Measurements from ENCODE around the gene OSTF1. TPM values are rescaled to one million over a fixed set of nuclear protein-coding genes. Genes with fewer than 3 reads are reported as not detected.

The OSTF1 gene
- total and polyA plus RNA-seq, 2 donors (not counting 3 experiments of a cell fraction or from before 2014, with no cell fraction given) = 23.5 to 70.9 TPM

- Histone ChIP-seq H3K9me3 (replicated peaks; ENCODE audit: control insufficient read depth, insufficient read depth, low read length) (no peaks in the 10 kb centered on the region), H3K9ac (replicated peaks; ENCODE audit: extremely low read depth, insufficient read depth, low read length) (no peak overlapping the region), H3K4me3 (replicated peaks in 1 of 3; ENCODE audit: insufficient read depth in 1 of 3, low read depth in 1 of 3, low read length in 3 of 3) (no peak overlapping the region), H3K79me2 (ENCODE audit: control insufficient read depth, insufficient read depth, low read length) (peaks cover 83% of the 10 kb centered on the region), H2AFZ (ENCODE audit: low read depth, low read length) (no peak overlapping the region), H3K9me1 (replicated peaks; ENCODE audit: control insufficient read depth, extremely low read depth, insufficient read depth, low read length) (no peaks in the 10 kb centered on the region), H3K36me3 (ENCODE audit: control insufficient read depth in 2 of 2, extremely low read depth in 1 of 2, insufficient read depth in 2 of 2, low read length in 2 of 2) (peaks cover 0 to 2% of the 10 kb centered on the region in 2 experiments), H3K27ac (ENCODE audit: insufficient read depth, low read depth, low read length) (no peak overlapping the region), H3K4me2 (ENCODE audit: insufficient read depth, low read length) (no peak overlapping the region), H3K4me1 (ENCODE audit: control insufficient read depth, extremely low read depth, insufficient read depth, low read length) (no peaks in the 10 kb centered on the region), H3K27me3 (ENCODE audit: control insufficient read depth in 2 of 2, insufficient read depth in 2 of 2, low read length in 2 of 2) (no peaks in the 10 kb centered on the region), H4K20me1 (replicated peaks; ENCODE audit: control insufficient read depth, extremely low read depth, insufficient read depth, low read length) (no peaks in the 10 kb centered on the region)
- POLR2A ChIA-PET = interaction anchor here (0.6 kb wide), 1 partner anchor 13 kb away, joined by 3 read pairs; the partner anchor contains the start of gene NMRK1
- CTCF ChIA-PET = interaction anchor here (1.1 to 1.6 kb wide), 2 partner anchors 10 to 84 kb away, joined by 3 to 7 read pairs; no protein-coding TSS in a partner anchor
- intact Hi-C loops (cut with micrococcal nuclease) (no loop called here), dilution Hi-C loops (cut with MboI; ENCODE audit: extremely low pct_ligation_motif_present, low sequenced_read_pairs) (no loop called here)
- DNase-seq (ENCODE audit: low read depth, low spot score) (no peak), FAIRE-seq (no peak)
- TF ChIP-seq POLR2A (IDR thresholded peaks at IDR 0.05; ENCODE audit: low read depth, low read length) = no peak
- TF ChIP-seq GATA2 (IDR thresholded peaks at IDR 0.05; ENCODE audit: insufficient read depth, insufficient read length, low read depth, low read length) = no peak
- TF ChIP-seq FOS (IDR thresholded peaks at IDR 0.05; ENCODE audit: borderline replicate concordance, insufficient read depth, low read length) = no peak
- BruUV-seq (replicated peaks) = no TSS peak
Observed at GRCh38 chr9:75101004-75101588, 12.8 kb downstream of the OSTF1 start.

DNA sequence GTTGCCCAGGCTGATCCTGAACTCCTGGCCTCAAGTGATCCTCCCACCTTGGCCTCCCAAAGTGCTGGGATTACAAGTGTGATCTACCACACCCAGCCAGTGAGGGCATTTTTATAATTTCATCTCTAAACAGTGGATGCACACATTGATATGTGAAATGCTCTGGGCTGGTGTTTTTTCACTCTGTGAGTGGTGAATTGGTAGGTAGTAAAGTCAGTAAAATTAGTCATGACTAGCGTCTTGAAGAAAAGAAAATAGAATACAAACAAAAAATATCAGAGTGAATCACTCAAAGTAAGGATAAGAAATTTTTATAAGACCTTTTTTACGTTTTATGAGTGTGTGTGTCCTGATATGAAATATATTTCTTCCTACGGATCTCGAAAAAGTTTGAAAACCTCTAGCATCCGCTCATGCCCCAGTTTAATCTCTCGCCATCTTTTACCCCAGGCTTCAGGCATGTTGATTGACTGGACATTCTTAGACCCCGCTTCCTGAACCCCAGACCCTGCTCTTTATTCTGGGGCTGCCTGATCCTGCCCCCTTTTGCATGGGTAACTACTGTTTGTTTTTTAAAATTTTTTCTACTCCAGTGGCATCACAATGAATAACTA lies 14.0 kb downstream of the OSTF1 start:
- H2AFZ ChIP-seq (ENCODE audit: low read depth, low read length) = no peak overlapping the region
- H3K4me2 ChIP-seq (ENCODE audit: insufficient read depth, low read length) = no peak overlapping the region
- intact Hi-C loops (cut with micrococcal nuclease) (no loop called here), dilution Hi-C loops (cut with MboI; ENCODE audit: extremely low pct_ligation_motif_present, low sequenced_read_pairs) (no loop called here)
- no TSS peak for BruUV-seq (replicated peaks)
- no peak for DNase-seq (ENCODE audit: low read depth, low spot score)
- no peaks in the 10 kb centered on the region for H3K27me3 ChIP-seq (ENCODE audit: control insufficient read depth in 2 of 2, insufficient read depth in 2 of 2, low read length in 2 of 2)
- H3K4me3 ChIP-seq (replicated peaks in 1 of 3; ENCODE audit: insufficient read depth in 1 of 3, low read depth in 1 of 3, low read length in 3 of 3) = no peak overlapping the region
- H3K9me1 ChIP-seq (replicated peaks; ENCODE audit: control insufficient read depth, extremely low read depth, insufficient read depth, low read length) = no peaks in the 10 kb centered on the region
- H3K79me2 ChIP-seq (ENCODE audit: control insufficient read depth, insufficient read depth, low read length) = peaks cover 76% of the 10 kb centered on the region
- peaks cover 0 to 2% of the 10 kb centered on the region in 2 experiments for H3K36me3 ChIP-seq (ENCODE audit: control insufficient read depth in 2 of 2, extremely low read depth in 1 of 2, insufficient read depth in 2 of 2, low read length in 2 of 2)
- H3K4me1 ChIP-seq (ENCODE audit: control insufficient read depth, extremely low read depth, insufficient read depth, low read length) = no peaks in the 10 kb centered on the region
- H3K27ac ChIP-seq (ENCODE audit: insufficient read depth, low read depth, low read length) = no peak overlapping the region
- no peak for FAIRE-seq
- ChIA-PET CTCF (interaction anchor here (1.6 to 2.1 kb wide), 2 partner anchors 10 to 11 kb away, joined by 7 to 8 read pairs; no protein-coding TSS in a partner anchor), POLR2A (no interaction called here)
- no peaks in the 10 kb centered on the region for H3K9me3 ChIP-seq (replicated peaks; ENCODE audit: control insufficient read depth, insufficient read depth, low read length)
- H4K20me1 ChIP-seq (replicated peaks; ENCODE audit: control insufficient read depth, extremely low read depth, insufficient read depth, low read length) = no peaks in the 10 kb centered on the region
- TF ChIP-seq GATA2 (IDR thresholded peaks at IDR 0.05; ENCODE audit: insufficient read depth, insufficient read length, low read depth, low read length) = no peak
- no peak for TF ChIP-seq MAX (IDR thresholded peaks at IDR 0.05; ENCODE audit: insufficient read depth, insufficient read length)
- TF ChIP-seq EZH2 (IDR thresholded peaks at IDR 0.05; ENCODE audit: borderline replicate concordance, low read depth, low read length, severe bottlenecking) = no peak
- TF ChIP-seq POLR2A (IDR thresholded peaks at IDR 0.05; ENCODE audit: low read depth, low read length) = no peak
- no peak overlapping the region for H3K9ac ChIP-seq (replicated peaks; ENCODE audit: extremely low read depth, insufficient read depth, low read length)
